HL-60/S4 treated with retinoic acid at 250 ng/mL for 4 days and 3 days (cell line): Measurements from ENCODE around the gene SLF2.

Experiments
- in situ Hi-C: fragments of 300-500 bp; cut with MboI; formaldehyde crosslinking; loops from 2 replicates; pipeline ENCODE4 v1.7.0; 2022; ENCODE audit warnings: low sequenced_read_pairs

SLF2 gene

GRCh38 chr10:100896876-100897461 is 15.8 kb upstream of the SLF2 start:
- in situ Hi-C loops, result no loop called here

- in situ Hi-C loops, result no loop called here
Measured at GRCh38 chr10:100897976-100898375, 14.8 kb upstream of the SLF2 start.

- in situ Hi-C loops, result no loop called here
Measured at GRCh38 chr10:100899171-100899570, 13.6 kb upstream of the SLF2 start.

GRCh38 chr10:100901051-100901450 is 11.7 kb upstream of the SLF2 start:
- in situ Hi-C loops, result no loop called here

- in situ Hi-C loops, result no loop called here
Measured at GRCh38 chr10:100902622-100903021, 10.1 kb upstream of the SLF2 start.

GRCh38 chr10:100904917-100905316 is 7.8 kb upstream of the SLF2 start:
- in situ Hi-C loops, result no loop called here

GRCh38 chr10:100907175-100907574 is 5.6 kb upstream of the SLF2 start:
- in situ Hi-C loops, result no loop called here

- in situ Hi-C loops, result no loop called here
Measured at GRCh38 chr10:100907773-100908363, 4.9 kb upstream of the SLF2 start.

- in situ Hi-C loops, result no loop called here
Measured at GRCh38 chr10:100908378-100908777, 4.4 kb upstream of the SLF2 start.

- in situ Hi-C loops, result no loop called here
Measured at GRCh38 chr10:100909501-100910263, 3.1 kb upstream of the SLF2 start.

GRCh38 chr10:100911472-100911871 is 1.3 kb upstream of the SLF2 start:
- in situ Hi-C loops, result no loop called here

- in situ Hi-C loops, result no loop called here
Measured at GRCh38 chr10:100912013-100912604, 654 bp upstream of the SLF2 start.

GRCh38 chr10:100913470-100913865 is 705 bp downstream of the SLF2 start:
- in situ Hi-C loops, result no loop called here

- in situ Hi-C loops, result no loop called here
Measured at GRCh38 chr10:100917071-100917470, 4.3 kb downstream of the SLF2 start.

GRCh38 chr10:100923580-100923979 is 10.8 kb downstream of the SLF2 start:
- in situ Hi-C loops, result no loop called here

- in situ Hi-C loops, result no loop called here
Measured at GRCh38 chr10:100927266-100927665, 14.5 kb downstream of the SLF2 start.

- in situ Hi-C loops, result no loop called here
Measured at GRCh38 chr10:100928039-100928438, 15.3 kb downstream of the SLF2 start.

- in situ Hi-C loops, result no loop called here
Measured at GRCh38 chr10:100930368-100930767, 17.6 kb downstream of the SLF2 start.

- in situ Hi-C loops, result no loop called here
Measured at GRCh38 chr10:100934084-100934659, 21.4 kb downstream of the SLF2 start.

- in situ Hi-C loops, result no loop called here
Measured at GRCh38 chr10:100939763-100940344, 27.1 kb downstream of the SLF2 start.

GRCh38 chr10:100942229-100942628 is 29.5 kb downstream of the SLF2 start:
- in situ Hi-C loops, result no loop called here
